COLO668 (cell line): ENCODE results near the gene RNF220.

Experiments
- DNase-seq: peaks from one replicate; lab custom pipeline; 2025; ENCODE audit not compliant: unreplicated experiment; lab: John Stamatoyannopoulos, UW

RNF220 gene

DNA sequence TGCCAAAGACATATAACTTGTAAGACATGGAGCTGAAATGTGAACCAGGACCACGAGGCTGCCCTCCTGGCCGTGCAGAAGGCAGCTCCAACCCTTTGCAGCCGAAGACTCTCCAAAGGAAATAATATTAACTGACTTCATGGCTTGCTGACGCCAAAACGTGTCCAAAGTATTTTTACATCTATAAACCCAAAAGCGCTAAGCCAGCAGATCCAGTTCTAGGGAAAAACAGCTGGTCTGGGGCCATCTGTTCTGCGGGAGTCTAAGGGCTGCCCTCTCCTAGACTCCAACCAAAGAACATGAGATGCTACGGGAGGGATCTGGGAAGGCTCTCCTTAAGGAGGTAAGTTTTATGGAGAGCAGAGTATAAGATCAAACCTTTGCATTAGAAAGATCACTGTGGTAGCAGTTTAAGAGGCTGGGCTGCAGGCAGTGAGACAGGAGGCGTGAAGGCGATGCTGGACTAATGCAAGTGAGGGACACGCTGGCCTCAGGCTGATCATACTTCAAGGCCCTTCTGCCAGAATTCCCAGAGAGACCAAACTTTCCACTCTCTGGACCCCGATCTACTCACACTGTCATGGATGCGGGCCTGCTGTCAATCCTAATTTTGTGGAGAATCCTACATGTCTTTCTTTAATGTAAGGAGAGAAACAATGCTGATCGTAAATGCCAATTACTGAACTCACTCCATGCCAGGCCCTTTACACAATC is 268.1 kb downstream of the RNF220 start:
- no peak for DNase-seq

DNA sequence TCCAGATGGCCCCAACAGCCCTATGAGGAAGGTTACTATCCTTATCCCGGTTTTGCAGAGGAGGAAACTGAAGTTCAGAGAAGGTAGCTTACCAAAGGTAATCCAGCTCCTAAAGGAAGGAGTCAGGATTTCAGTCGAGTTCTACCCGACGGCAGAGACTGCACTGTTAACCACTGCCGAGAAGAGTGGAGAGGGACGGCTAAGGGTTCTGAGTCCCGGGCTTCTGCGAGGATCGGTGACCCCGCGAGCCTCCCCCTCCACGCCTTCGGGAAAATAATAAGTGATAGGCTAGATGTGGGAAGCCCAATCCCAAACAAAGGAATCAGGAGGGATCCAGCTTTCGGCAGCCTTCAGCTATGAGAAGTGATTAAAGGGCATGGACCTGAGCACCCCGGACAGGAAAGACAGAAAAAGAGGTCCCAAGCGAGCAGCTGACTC is 268.6 kb downstream of the RNF220 start:
- DNase-seq, result no peak

DNA sequence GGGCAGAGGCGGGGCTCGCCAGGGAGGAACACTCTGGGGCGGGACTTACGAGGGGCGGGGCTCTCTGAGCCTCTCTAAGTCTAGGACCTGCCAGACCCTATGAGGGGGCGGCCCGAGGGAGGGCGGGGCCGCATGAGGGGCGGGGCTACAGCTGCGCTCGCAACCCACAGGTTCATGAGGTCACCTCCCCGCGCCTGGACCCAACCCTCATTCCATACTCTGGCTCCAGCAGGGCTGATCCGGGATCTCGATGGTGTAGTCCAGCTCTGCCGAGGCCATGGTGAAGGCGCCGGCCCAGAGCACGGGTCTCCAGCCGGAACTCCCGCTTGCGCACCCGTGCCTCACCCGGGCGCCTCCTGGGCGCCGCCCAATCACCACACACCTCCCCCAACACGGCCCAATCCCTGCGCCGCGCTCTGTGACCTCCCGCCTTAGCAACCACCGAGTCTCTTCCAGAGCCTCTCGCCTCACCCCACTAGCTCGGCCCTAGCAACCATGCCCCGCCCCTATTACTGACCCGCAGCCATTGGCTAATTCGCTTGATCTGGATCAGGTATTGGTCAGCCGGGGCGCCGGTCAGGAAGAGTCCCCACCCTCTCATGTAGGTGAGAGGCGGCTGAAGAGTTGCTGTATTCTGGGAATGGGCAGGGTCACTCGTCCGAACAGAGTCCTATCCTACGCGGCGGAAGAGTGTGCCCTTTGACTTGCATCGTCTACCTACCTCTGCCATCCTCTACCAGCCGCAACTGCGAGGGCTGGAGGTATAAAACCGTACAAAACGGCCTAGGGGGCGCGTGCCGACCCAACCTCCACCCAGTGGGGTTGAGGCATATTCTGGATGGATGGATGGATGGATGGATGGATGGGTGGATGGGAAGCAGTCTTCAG is 269.3 kb downstream of the RNF220 start, which contains the start of the genes ARMH1 and TMEM53:
Gene ARMH1 (plus strand): TSS at position 602 of the 888 bp plus-strand sequence. CDS start 14,984 bp downstream, outside the sequence.
Gene TMEM53 (minus strand): TSS at position 369 of the 888 bp plus-strand sequence. CDS start 90 bp downstream, at position 279.
- DNase-seq, result peak; percentile 100

DNA sequence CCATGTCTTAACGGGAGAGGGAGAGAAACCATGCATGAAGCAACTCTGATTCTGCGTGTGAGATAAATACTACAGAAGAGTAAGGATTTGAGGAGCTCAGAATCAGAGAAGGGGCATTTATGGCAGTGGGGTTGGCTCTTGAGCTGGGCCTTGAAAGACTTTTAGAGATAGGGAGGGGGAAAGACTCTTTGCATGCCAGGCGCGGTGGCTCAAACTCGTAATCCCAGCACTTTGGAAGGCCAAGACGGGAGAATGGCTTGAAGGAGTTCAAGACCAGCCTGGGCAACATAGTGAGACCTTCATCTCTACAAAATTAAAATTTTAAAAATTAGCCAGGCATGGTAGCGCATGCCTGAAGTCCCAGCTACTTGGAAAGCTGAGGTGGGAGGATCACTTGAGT is 270.1 kb downstream of the RNF220 start:
- no peak for DNase-seq

DNA sequence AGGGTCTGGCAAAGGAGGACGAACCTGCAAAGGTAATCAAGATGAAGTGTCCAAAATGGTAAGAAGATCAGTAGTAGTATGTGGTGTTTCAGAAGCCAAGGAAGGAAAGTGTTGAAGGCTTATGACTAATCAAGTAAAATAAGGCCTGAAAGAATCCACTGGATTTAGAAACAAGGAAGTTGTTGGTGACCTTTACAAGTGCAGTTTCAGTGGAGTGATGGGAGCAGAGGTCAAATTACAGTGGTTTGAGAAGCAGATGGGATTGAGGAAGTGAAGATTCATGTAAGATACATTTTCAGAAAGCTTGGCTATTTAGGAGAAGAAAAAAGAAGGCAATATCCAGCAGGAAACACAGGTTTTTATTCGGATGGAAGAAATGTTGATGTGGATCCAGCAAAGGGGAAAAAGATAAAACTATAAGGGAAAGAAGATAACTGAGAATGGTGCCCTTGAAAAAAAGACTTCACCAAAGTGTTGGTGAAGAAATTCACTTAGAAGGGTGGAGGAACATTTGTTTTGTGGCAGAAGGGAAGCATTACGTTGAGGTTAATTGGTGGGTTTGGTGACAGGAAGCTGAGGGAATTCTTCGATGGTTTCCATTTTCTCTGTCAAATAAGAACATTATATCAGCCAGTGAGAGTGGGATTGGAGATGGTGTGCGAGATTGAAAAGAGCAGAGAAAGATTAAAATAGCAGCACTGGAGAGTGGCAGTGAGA is 271.6 kb downstream of the RNF220 start:
- DNase-seq, result no peak

DNA sequence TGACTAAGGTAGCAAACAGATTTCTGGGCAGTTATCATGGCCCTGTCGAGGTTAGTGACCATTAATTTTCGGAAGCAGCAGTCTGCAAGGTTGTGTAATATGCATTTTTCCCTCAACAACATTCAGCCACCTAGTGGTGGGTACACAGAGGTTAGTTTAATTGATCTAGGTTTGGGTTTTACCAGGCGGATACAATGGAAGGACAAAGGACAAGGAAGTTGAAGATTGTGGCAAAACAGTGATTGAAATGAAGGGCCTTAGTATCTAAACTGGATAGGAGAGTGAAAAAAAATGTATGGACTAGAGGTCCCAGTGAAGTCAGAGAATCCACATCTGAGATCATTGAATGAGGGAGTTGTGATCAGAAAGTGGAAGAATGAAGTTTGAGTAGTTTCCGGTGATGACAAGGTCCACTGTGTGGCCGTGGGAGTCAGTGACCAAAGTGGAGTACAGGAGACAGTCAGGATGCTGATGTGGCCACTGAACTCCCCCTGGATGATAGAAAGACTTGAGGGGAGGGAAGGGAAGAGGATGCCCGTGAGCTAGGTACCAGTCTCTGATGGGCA is 272.2 kb downstream of the RNF220 start:
- no peak for DNase-seq

DNA sequence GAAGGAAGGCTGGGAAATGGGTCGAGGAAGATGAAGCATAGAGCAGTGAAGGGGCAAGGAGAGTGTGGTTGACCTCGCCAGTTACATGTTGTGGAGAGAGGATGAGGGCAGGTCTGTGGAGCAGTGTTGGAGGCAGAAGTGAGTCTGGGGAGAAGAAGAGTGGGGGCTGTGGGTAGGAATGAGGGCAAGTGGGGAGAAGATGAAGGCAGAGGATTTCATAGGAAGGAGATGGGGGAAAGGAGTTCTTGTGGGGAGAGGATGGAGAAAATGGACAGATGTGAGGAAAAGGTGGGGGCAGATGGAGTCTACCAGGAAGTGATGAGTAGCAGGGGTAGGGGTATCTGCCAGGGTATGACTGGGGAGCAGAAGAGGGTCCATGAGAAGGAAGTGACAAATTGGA is 273.1 kb downstream of the RNF220 start:
- DNase-seq, result no peak

DNA sequence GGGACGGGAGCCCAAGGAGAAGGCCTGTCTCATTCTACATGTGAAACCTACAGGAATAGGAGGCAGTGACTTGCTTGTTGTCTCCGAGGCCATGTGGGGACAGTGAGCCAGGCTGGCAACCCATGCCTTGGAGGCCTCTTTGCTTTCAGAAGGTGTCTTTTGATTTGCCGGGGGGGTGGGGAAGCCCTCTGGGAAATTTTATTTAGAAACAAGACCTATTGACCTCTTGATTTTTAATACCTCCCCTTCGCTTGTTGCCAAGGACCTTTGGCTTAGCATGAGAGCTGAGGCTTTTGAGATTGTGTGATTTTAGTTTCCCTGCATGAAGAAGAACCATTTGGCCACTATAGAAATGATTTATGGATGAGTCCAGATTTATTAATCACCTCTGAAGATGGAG is 273.6 kb downstream of the RNF220 start:
- DNase-seq, result no peak

DNA sequence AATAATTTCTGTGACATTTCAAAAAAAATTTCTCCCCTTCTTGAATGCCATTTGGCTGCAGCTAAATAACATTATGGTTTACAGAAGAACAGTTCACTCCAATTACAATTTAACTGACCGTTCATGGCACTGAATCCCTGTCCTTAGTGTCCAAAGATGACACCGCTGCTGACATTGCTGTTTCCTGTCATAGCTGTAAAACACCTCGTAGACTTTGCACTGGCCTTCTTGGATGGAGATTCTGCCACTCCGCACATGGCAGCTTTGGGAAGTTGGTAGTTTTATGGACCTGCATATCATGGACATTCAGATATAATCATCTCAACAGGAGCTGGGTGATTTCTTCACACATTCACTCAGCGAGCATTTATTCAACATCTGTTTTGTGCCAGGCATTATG is 274.4 kb downstream of the RNF220 start:
- no peak for DNase-seq

DNA sequence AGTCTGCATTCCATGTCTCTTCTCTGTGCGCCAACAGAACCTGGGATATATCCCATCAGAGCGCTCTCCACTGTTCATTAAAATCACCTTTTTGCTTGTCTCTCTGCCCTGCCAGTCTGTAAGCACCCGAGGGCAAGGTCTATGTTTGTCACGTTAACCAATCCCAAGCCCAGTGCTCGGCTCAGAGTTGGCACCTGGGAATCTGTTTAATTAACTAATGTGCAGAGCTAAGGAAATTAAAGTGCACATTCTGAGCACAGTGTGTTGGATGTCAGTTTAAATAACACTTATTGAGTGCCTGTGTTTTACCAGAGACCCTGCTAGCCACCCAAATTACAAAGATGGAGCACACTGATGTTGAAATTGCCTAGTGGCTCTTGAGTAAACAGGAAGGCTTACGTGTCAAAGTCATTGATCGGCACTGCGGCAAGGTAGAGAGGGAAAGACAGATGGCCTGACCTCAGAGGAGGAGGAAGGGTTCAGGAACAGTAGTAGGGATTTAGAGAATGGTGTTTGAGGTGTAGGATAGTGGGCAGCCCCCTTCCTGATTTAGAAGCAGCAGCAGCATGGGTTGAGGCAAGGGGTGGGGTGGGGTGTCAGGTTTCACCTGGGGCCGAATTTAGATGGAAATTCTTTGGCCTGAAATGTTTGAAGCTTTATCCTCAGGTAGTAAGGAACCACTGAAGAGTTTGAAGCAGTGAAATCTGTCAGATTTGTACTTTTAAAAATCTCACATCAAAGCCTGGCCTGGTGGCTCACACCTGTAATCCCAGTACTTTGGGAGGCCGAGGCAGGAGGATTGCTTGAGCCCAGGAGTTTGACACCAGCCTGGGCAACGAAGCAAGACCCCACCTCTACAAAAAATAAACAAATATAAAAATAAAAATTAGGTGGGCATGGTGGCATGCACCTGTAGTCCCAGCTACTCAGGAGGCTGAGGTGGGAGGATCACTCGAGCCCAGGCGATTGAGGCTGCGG is 277.1 kb downstream of the RNF220 start:
- peak; percentile 83 for DNase-seq

DNA sequence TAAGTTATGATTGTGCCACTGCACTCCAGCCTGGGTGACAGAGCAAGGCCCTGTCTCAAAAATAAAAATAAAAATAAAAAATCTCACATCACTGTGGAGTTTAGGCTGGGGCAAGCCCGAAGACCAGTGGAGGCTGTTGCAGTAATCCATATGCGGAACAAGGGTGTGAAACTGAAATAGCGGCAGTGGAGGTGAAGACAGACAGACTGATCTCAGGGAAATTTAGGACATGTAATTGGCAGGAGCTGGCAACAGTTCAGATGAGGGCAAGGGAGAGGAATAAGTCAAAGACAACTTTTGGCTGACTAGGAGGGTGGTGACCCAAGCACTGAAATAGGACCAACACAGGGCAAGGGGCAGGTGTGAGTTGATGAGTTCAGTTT is 277.8 kb downstream of the RNF220 start:
- DNase-seq, result no peak

DNA sequence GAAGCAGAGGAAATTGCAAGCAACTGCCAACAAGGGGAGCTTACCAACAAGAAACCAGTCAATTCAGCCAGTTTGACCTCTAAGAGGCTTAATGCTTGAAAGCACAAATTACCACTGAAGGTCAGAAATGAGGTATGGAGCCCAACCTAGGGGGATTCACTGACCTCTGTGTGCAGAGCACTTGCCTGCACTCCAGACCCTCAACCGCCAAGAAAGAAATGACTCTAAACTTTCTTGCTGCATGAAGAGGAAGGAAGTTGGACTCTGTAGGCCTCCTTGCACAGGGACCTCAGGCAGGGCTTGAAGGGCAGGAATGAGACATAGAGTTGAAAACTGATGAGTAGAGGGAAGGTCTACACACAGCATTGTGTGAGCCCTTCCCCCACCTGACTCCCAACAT is 279.5 kb downstream of the RNF220 start:
- DNase-seq, result no peak

DNA sequence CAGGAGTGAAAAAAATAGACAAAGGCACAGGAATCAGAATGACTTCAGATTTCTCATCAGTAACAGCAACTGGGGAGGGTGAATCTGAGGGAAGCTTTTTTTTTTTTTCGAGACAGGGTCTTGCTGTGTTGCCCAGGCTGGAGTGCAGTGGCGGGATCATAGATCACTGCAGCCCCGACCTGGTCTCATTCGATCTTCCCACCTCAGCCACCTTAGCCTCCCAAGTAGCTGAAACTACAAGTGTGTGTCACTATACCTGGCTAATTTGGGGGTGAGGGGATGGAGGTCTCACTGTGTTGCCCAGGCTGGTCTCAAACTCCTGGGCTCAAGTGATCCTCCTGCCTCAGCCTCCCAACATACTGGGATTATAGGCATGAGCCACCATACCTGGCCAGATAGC is 280.2 kb downstream of the RNF220 start:
- no peak for DNase-seq

DNA sequence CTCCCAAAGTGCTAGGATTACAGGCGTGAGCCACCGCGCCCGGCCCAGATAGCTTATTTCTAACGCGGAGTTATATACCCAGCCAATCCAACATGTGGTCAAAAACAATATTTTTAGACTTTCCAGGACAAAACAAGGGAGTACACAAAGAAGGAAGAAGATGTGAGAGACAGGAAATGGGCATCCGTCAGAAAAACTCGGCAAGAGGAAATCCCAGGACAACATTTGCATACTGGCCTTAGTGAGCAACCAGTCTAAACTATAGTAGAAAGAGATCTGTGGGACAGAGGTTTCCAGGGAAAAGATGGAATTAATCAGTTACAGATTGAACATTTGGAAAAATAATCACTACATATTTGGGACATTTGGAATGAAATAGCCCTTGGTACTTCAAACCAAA is 280.8 kb downstream of the RNF220 start:
- no peak for DNase-seq

DNA sequence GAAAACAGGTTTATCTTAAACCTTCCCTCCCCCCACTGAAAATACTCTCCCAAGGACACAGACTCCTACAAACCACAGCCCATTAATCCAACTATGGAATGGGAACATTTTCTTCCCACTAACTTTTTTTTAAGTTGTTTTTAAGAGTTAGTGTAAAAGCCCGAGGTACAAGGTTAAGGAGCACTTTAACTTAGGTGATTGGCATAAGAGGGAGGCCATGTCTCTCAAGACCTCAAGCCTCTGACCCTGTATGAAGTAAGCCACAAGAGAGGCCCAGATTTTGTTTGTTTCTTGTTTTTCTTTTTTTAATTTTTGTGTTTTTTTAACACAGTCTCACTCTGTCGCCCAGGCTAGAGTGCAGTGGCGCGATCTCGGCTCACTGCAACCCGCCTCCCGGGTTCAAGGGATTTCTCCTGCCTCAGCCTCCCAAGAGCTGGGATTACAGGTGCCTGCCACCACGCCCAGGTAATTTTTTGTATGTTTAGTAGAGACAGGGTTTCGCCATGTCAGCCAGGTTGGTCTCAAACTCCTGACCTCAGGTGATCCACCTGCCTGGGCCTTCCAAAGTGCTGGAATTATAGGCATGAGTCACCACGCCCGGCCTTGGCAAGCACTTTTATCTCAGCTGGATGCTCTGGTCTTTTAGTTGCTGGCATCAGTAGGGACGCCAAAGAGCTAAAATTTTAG is 283.8 kb downstream of the RNF220 start:
- DNase-seq, result no peak

DNA sequence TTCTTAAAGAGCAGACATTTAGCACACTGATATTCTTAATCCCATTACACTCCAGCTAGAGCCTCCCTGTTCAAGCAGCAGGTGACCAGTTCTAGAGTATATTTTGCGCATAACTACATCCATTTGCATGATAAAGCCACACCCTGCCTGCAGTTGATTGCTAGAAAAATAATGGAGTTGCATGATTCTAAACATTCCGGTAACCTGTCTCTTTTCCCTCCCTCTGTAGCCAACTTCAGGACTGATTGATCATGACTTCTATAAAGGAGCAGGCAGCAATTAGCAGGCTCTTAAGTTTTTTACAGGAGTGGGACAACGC is 284.4 kb downstream of the RNF220 start:
- no peak for DNase-seq

DNA sequence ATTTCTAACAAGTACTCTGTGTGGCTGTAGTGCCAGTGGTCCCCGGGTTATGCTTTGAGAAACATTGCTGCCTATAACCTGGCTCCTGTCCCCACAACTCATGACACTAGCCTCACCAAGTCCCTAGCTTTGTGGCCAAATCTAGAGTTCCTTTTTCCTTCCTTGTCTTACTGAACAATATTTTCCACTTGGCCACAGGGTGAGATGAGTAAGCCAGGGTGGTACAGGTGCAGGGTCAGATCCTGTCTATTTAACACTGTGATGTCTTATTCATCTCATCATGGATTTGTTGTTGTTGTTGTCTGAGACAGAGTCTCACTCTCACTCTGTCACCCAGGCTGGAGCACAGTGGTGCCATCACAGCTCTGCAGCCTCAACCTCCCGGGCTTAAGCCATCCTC is 288.1 kb downstream of the RNF220 start:
- no peak for DNase-seq

DNA sequence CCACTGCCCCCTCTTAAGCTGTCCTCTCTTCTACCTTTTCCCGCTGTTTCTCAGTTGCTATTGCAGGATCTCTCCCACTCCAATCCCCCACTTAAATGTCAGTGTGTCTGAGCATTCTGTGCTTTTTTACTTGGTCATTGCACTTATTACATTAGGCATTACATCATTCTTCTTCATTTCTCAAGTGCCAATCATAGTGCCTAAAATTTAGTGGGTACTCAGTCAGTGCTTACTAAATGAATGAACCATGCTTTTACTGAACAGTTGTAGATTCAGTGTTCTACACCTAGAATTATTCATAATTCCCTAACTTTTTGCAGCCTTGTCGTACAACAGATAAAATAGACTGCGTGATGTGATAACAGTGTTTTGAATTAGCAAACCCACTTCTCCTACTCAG is 288.8 kb downstream of the RNF220 start:
- DNase-seq, result no peak

DNA sequence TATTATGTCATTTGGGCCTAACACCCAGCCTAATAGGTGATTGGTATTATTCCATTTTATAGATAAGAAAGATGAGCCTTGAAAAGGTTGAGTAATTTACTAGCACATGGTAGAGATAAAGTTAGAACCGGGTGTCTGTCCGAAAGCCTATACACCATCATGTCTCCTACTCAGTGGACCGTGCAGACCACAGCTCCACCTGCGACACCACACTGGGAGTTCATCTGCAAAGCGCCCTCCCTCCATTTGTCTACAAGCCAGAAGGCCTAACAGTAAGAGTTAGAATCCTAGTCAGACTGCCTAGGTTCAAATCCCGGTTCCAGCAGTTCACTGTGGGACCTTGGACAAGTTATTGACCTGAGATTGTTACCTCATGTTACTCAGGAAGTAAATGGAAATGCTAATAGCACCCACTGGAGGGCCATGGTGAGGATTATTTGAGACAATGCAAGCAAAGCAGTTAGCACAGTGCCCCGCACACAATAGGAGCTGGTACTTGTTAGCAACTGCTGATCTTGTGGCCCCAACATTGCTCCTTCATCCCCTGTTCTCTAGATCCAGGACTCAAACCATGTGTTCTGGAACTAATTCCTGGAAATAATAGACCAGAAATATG is 289.9 kb downstream of the RNF220 start:
- no peak for DNase-seq
